Liver (tissue), 9 donors: ENCODE results near the gene GPR150. TPM values are rescaled to one million over a fixed set of nuclear protein-coding genes. Genes with fewer than 3 reads are reported as not detected.

Experiments used
- DNase-seq: peaks from one replicate; pipeline ENCODE4 v3.0.0-alpha.2; 2017; ENCODE audit warnings: low spot score
- H3K27ac ChIP-seq, 2 donors: one replicate each; pipeline ENCODE4 v1.7.0; 2013; ENCODE audit warnings: inconsistent platforms in 2 of 2, low read length in 2 of 2, control low read depth in 1 of 2, low read depth in 1 of 2, mild to moderate bottlenecking in 1 of 2
- H3K27me3 ChIP-seq, 4 donors: one replicate each; pipeline versions ENCODE4 v1.6.1 to v1.7.0; 2013; ENCODE audit warnings: low read length in 3 of 4, inconsistent platforms in 1 of 4, mild to moderate bottlenecking in 1 of 4, moderate library complexity in 1 of 4; ENCODE audit not compliant: control insufficient read depth in 4 of 4, insufficient read depth in 4 of 4
- H3K36me3 ChIP-seq, 4 donors: one replicate each; pipeline versions ENCODE4 v1.6.1 to v1.7.0; 2013; ENCODE audit warnings: low read length in 3 of 4, mild to moderate bottlenecking in 3 of 4, low read depth in 1 of 4, moderate library complexity in 1 of 4; ENCODE audit not compliant: control insufficient read depth in 4 of 4, insufficient read depth in 3 of 4
- H3K4me1 ChIP-seq, 4 donors: one replicate each; pipeline versions ENCODE4 v1.6.1 to v1.7.0; 2013; ENCODE audit warnings: low read length in 3 of 4, mild to moderate bottlenecking in 3 of 4, moderate library complexity in 1 of 4; ENCODE audit not compliant: control insufficient read depth in 4 of 4, insufficient read depth in 4 of 4
- H3K4me3 ChIP-seq, 3 donors: one replicate each; pipeline versions ENCODE4 v1.6.1 to v1.7.0; 2013; ENCODE audit warnings: low read length in 3 of 3, control low read depth in 1 of 3, low read depth in 1 of 3, mild to moderate bottlenecking in 1 of 3
- H3K9ac ChIP-seq, 2 donors: one replicate each; pipeline ENCODE4 v1.7.0; 2013; ENCODE audit warnings: low read length in 2 of 2, mild to moderate bottlenecking in 2 of 2, moderate library complexity in 2 of 2, control low read depth in 1 of 2, low read depth in 1 of 2
- H3K9me3 ChIP-seq, 4 donors: one replicate each; pipeline versions ENCODE4 v1.6.1 to v1.7.0; 2013; ENCODE audit warnings: low read length in 3 of 4; ENCODE audit not compliant: control insufficient read depth in 4 of 4
- ATF3 ChIP-seq: IDR thresholded peaks from 2 replicates; pipeline ENCODE4 v1.6.1; 2016; ENCODE audit warnings: antibody characterized with exemption
- CTCF ChIP-seq: fragments of 150-350 bp; IDR thresholded peaks from 2 replicates; pipeline ENCODE4 v1.5.1; 2017; ENCODE audit warnings: improper control_type of control experiment, low read depth, low read length; ENCODE audit not compliant: missing input control
- FOXA1 ChIP-seq: IDR thresholded peaks from 2 replicates; pipeline ENCODE4 v1.6.1; 2016; ENCODE audit warnings: antibody characterized with exemption
- FOXA2 ChIP-seq: IDR thresholded peaks from 2 replicates; pipeline ENCODE4 v1.6.1; 2016; ENCODE audit warnings: antibody characterized with exemption
- GABPA ChIP-seq, 2 donors: IDR thresholded peaks in 1 of 2; conservative IDR thresholded peaks in 1 of 2; 2 replicates each; pipeline ENCODE4 v1.6.1; 2016; ENCODE audit warnings: antibody characterized with exemption in 2 of 2, mild to moderate bottlenecking in 1 of 2, moderate library complexity in 1 of 2
- HNF4A ChIP-seq, 2 donors: conservative IDR thresholded peaks; 2 replicates each; pipeline ENCODE4 v1.6.1; 2016; ENCODE audit warnings: antibody characterized with exemption in 2 of 2, mild to moderate bottlenecking in 2 of 2
- HNF4G ChIP-seq: IDR thresholded peaks from 2 replicates; pipeline ENCODE4 v1.6.1; 2016; ENCODE audit warnings: antibody characterized with exemption
- JUND ChIP-seq, 2 donors: IDR thresholded peaks; 2 replicates each; pipeline ENCODE4 v1.6.1; 2016; ENCODE audit warnings: antibody characterized with exemption in 2 of 2
- MAX ChIP-seq: IDR thresholded peaks from 2 replicates; pipeline ENCODE4 v1.6.1; 2016; ENCODE audit warnings: antibody characterized with exemption
- NR2F2 ChIP-seq: IDR thresholded peaks from 2 replicates; pipeline ENCODE4 v1.6.1; 2016; ENCODE audit warnings: antibody characterized with exemption
- RAD21 ChIP-seq, 2 donors: IDR thresholded peaks; 2 replicates each; pipeline ENCODE4 v1.6.1; 2016; ENCODE audit warnings: antibody characterized with exemption in 2 of 2, mild to moderate bottlenecking in 2 of 2
- RXRA ChIP-seq, 2 donors: IDR thresholded peaks; 2 replicates each; pipeline ENCODE4 v1.6.1; 2017 to 2018; ENCODE audit warnings: antibody characterized with exemption in 2 of 2, mild to moderate bottlenecking in 1 of 2
- SP1 ChIP-seq: IDR thresholded peaks from 2 replicates; pipeline ENCODE4 v1.6.1; 2018; ENCODE audit warnings: antibody characterized with exemption, mild to moderate bottlenecking
- TAF1 ChIP-seq: conservative IDR thresholded peaks from 2 replicates; pipeline ENCODE4 v1.6.1; 2016; ENCODE audit warnings: antibody characterized with exemption, mild to moderate bottlenecking
- YY1 ChIP-seq: IDR thresholded peaks from 2 replicates; pipeline ENCODE4 v1.6.1; 2016; ENCODE audit warnings: antibody characterized with exemption, mild to moderate bottlenecking
- WGBS: extraction: QIAGEN DNeasy Blood & Tissue Kit; methylation state at CpG from one replicate; pipeline ENCODE4 v1.1.7; 2013; 5-methylcytosine and 5-hydroxymethylcytosine counted together
- polyA plus RNA-seq, 2 donors: library from polyadenylated mRNA; stranded (reverse) in 1 of 2; unstranded in 1 of 2; fragments of 200-250 nt in 1 of 2; fragments of >200 nt in 1 of 2; fragmentation: Nextera tagmentation in 1 of 2; extraction: Ambion mirVana in 1 of 2; gene quantifications; one replicate each; pipeline versions ENCODE4 v1.2.1 to v1.2.3, GENCODE V29; 2013 to 2015
- total RNA-seq, 2 donors: library from RNA; depleted of rRNA; stranded (reverse); fragments of >200 nt; gene quantifications; one replicate each; pipeline ENCODE4 v1.2.3, GENCODE V29; 2014
- TF ChIP-seq, protein P1 (sequence below): IDR thresholded peaks from 2 replicates; pipeline ENCODE4 v1.6.1; 2016; ENCODE audit warnings: antibody characterized with exemption
- donor health status: healthy.
- donor health status: healthy.
- donor health status: healthy.
- donor health status: healthy.
- donor health status: healthy.

Gene GPR150
- total and polyA plus RNA-seq, 4 donors, result 0.07 to 0.17 (median 0.08) TPM; not detected in 1

- no peaks in the 10 kb centered on the region for H3K36me3 ChIP-seq
- no peak overlapping the region for H3K9ac ChIP-seq
- DNase-seq, result no peak
- 40% methylated on average over 4 of the region's 4 CpGs for WGBS
- H3K27me3 ChIP-seq, result no peaks in the 10 kb centered on the region
- H3K9me3 ChIP-seq, result no peaks in the 10 kb centered on the region
- TF ChIP-seq FOXA2 (peak; percentile 37), JUND (IDR thresholded peaks at IDR 0.05) (peak in 1 of 2 donors; percentile 12), SP1 (peak; percentile 62), HNF4A (conservative IDR thresholded peaks at IDR 0.05) (peak; percentile 10 to 33), RXRA (IDR thresholded peaks at IDR 0.05) (peak; percentile 39 to 53), YY1 (no peak), RAD21 (IDR thresholded peaks at IDR 0.05) (peak in 1 of 2 donors; percentile 56), TAF1 (no peak)
- TF ChIP-seq, protein P1, sequence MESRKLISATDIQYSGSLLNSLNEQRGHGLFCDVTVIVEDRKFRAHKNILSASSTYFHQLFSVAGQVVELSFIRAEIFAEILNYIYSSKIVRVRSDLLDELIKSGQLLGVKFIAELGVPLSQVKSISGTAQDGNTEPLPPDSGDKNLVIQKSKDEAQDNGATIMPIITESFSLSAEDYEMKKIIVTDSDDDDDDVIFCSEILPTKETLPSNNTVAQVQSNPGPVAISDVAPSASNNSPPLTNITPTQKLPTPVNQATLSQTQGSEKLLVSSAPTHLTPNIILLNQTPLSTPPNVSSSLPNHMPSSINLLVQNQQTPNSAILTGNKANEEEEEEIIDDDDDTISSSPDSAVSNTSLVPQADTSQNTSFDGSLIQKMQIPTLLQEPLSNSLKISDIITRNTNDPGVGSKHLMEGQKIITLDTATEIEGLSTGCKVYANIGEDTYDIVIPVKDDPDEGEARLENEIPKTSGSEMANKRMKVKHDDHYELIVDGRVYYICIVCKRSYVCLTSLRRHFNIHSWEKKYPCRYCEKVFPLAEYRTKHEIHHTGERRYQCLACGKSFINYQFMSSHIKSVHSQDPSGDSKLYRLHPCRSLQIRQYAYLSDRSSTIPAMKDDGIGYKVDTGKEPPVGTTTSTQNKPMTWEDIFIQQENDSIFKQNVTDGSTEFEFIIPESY, result peak; percentile 20
- no peak overlapping the region for H3K4me3 ChIP-seq
- peaks cover 3 to 28% (median 18%) of the 10 kb centered on the region in 4 donors for H3K4me1 ChIP-seq
- peak overlapping the region; percentile 1 to 57 for H3K27ac ChIP-seq
Observed at GRCh38 chr5:95669540-95669939, 49.7 kb downstream of the GPR150 start.

DNA sequence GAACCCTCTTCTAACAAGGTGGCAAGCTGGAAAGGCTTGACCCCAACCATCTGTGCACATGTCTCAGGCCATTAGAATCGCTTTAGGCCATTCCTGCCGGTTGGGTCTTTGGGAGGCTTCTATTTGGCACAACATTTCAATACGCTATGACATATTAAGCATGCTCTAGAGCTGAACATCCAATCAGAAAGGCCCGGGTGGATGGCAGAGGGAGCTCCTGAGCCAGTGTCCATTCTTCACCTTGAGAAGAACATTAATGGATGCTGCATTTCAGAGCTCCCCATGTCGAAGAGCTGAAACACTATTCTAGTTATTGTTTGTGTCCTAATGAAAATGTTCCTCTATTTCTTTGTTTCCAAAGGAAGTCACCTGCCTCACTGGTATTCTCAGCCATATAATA is 50.1 kb downstream of the GPR150 start:
- DNase-seq, result no peak
- H3K4me3 ChIP-seq, result no peak overlapping the region
- H3K4me1 ChIP-seq, result peaks cover 3 to 25% (median 17%) of the 10 kb centered on the region in 4 donors
- 91% methylated on average over 5 of the region's 5 CpGs for WGBS
- H3K9me3 ChIP-seq, result no peaks in the 10 kb centered on the region
- no peaks in the 10 kb centered on the region for H3K36me3 ChIP-seq
- no peak overlapping the region for H3K9ac ChIP-seq
- H3K27ac ChIP-seq, result peak overlapping the region; percentile 1 to 57
- no peaks in the 10 kb centered on the region for H3K27me3 ChIP-seq
- no peak for TF ChIP-seq GABPA (IDR thresholded peaks at IDR 0.05 in 1 of 2, conservative IDR thresholded peaks at IDR 0.05 in 1 of 2)
- TF ChIP-seq HNF4A (conservative IDR thresholded peaks at IDR 0.05), result no peak
- no peak for TF ChIP-seq NR2F2
- no peak for TF ChIP-seq FOXA2
- no peak for TF ChIP-seq HNF4G
- TF ChIP-seq ATF3, result no peak
- TF ChIP-seq MAX, result no peak
- TF ChIP-seq TAF1, result no peak
- no peak for TF ChIP-seq SP1
- no peak for TF ChIP-seq CTCF
- no peak for TF ChIP-seq JUND (IDR thresholded peaks at IDR 0.05)
- no peak for TF ChIP-seq FOXA1
- no peak for TF ChIP-seq RAD21 (IDR thresholded peaks at IDR 0.05)
